WTC11 (cell line): ENCODE data around the gene RAI1. TPM values are rescaled to one million over a fixed set of nuclear protein-coding genes. Genes with fewer than 3 reads are reported as not detected.

Experiments
- CBFB ChIP-seq: sonication (generic); formaldehyde crosslinking; IDR thresholded peaks from 2 replicates; pipeline ENCODE4 v1.8.1; 2022; ENCODE audit warnings: mild to moderate bottlenecking, low read depth, missing genetic modification reagents
- CDX4 ChIP-seq: fragments of 250-450 bp; sonication (Bioruptor Pico); IDR thresholded peaks from 2 replicates; pipeline ENCODE4 v1.9.0; 2021; ENCODE audit warnings: moderate library complexity, mild to moderate bottlenecking, inconsistent platforms, borderline replicate concordance
- EMX1 ChIP-seq: fragments of 250-450 bp; sonication (Bioruptor Pico); IDR thresholded peaks from 2 replicates; pipeline ENCODE4 v1.8.0; 2021; ENCODE audit warnings: mild to moderate bottlenecking
- ETV6 ChIP-seq: sonication (generic); formaldehyde crosslinking; IDR thresholded peaks from 2 replicates; pipeline ENCODE4 v1.8.1; 2022; ENCODE audit warnings: mild to moderate bottlenecking, missing genetic modification reagents
- GTF2I ChIP-seq: fragments of 250-450 bp; sonication (Bioruptor Pico); conservative IDR thresholded peaks from 2 replicates; pipeline ENCODE4 v1.4.0; 2021; ENCODE audit warnings: mild to moderate bottlenecking
- JAZF1 ChIP-seq: fragments of 250-450 bp; sonication (Bioruptor Pico); IDR thresholded peaks from 2 replicates; pipeline ENCODE4 v1.9.0; 2021; ENCODE audit warnings: moderate library complexity, mild to moderate bottlenecking, inconsistent platforms
- JUN ChIP-seq: sonication (generic); formaldehyde crosslinking; IDR thresholded peaks from 2 replicates; pipeline ENCODE4 v1.8.0; 2023; ENCODE audit warnings: mild to moderate bottlenecking, missing genetic modification reagents
- SMAD3 ChIP-seq: sonication (generic); formaldehyde crosslinking; IDR thresholded peaks from 2 replicates; pipeline ENCODE4 v1.8.0; 2022; ENCODE audit warnings: missing genetic modification reagents, mild to moderate bottlenecking, borderline replicate concordance
- SP1 ChIP-seq: sonication (generic); formaldehyde crosslinking; conservative IDR thresholded peaks from 2 replicates; pipeline ENCODE4 v1.8.1; 2022; ENCODE audit warnings: missing genetic modification reagents
- STAT6 ChIP-seq: sonication (generic); formaldehyde crosslinking; conservative IDR thresholded peaks from 2 replicates; pipeline ENCODE4 v1.8.1; 2023; ENCODE audit warnings: mild to moderate bottlenecking, low read depth, missing genetic modification reagents, moderate library complexity
- TEAD4 ChIP-seq: sonication (generic); formaldehyde crosslinking; IDR thresholded peaks from 2 replicates; pipeline ENCODE4 v1.8.0; 2022; ENCODE audit warnings: mild to moderate bottlenecking, missing genetic modification reagents
- TP53 ChIP-seq: sonication (generic); formaldehyde crosslinking; IDR thresholded peaks from 2 replicates; pipeline ENCODE4 v1.8.1; 2023; ENCODE audit warnings: mild to moderate bottlenecking, missing genetic modification reagents
- ZBTB21 ChIP-seq: sonication (generic); formaldehyde crosslinking; IDR thresholded peaks from 2 replicates; pipeline ENCODE4 v1.8.1; 2023; ENCODE audit warnings: mild to moderate bottlenecking, missing genetic modification reagents, borderline replicate concordance
- ZNF138 ChIP-seq: sonication (generic); formaldehyde crosslinking; conservative IDR thresholded peaks from 2 replicates; pipeline ENCODE4 v1.8.1; 2022; ENCODE audit warnings: mild to moderate bottlenecking, moderate library complexity, missing genetic modification reagents
- ZNF416 ChIP-seq: fragments of 250-450 bp; sonication (Bioruptor Pico); IDR thresholded peaks from 2 replicates; pipeline ENCODE4 v1.9.0; 2021; ENCODE audit warnings: mild to moderate bottlenecking, inconsistent platforms
- ZNF423 ChIP-seq: fragments of 250-450 bp; sonication (Bioruptor Pico); IDR thresholded peaks from 2 replicates; pipeline ENCODE4 v2.1.2; 2022; ENCODE audit warnings: mild to moderate bottlenecking, moderate library complexity
- total RNA-seq: library from RNA; stranded (reverse); gene quantifications from 3 replicates; pipeline ENCODE4 v1.2.3, GENCODE V29; 2021
- TF ChIP-seq, protein P1 (sequence below): sonication (generic); formaldehyde crosslinking; IDR thresholded peaks from 2 replicates; pipeline ENCODE4 v1.8.1; 2023; ENCODE audit warnings: mild to moderate bottlenecking, missing genetic modification reagents, moderate library complexity
- TF ChIP-seq, protein P2 (sequence below): sonication (generic); formaldehyde crosslinking; IDR thresholded peaks from 2 replicates; pipeline ENCODE4 v1.8.0; 2023; ENCODE audit warnings: missing genetic modification reagents, mild to moderate bottlenecking, borderline replicate concordance
- TF ChIP-seq, protein P3 (sequence below): sonication (generic); formaldehyde crosslinking; IDR thresholded peaks from 2 replicates; pipeline ENCODE4 v1.8.1; 2022; ENCODE audit warnings: missing genetic modification reagents, borderline replicate concordance
- TF ChIP-seq, protein P4 (sequence below): sonication (generic); formaldehyde crosslinking; IDR thresholded peaks from 2 replicates; pipeline ENCODE4 v1.8.1; 2023; ENCODE audit warnings: mild to moderate bottlenecking, moderate library complexity, missing genetic modification reagents
- TF ChIP-seq, protein P5 (sequence below): sonication (generic); formaldehyde crosslinking; IDR thresholded peaks from 2 replicates; pipeline ENCODE4 v1.8.0; 2023; ENCODE audit warnings: mild to moderate bottlenecking, missing genetic modification reagents
- TF ChIP-seq, protein P6 (sequence below): sonication (generic); formaldehyde crosslinking; IDR thresholded peaks from 2 replicates; pipeline ENCODE4 v1.8.1; 2022; ENCODE audit warnings: mild to moderate bottlenecking, moderate library complexity, missing genetic modification reagents

Gene RAI1
- total RNA-seq, 1 experiment from 2014 or later: 12.7 TPM

GRCh38 chr17:17812211-17813054, 131.2 kb downstream of the RAI1 start (continued):
- TF ChIP-seq, protein P1, sequence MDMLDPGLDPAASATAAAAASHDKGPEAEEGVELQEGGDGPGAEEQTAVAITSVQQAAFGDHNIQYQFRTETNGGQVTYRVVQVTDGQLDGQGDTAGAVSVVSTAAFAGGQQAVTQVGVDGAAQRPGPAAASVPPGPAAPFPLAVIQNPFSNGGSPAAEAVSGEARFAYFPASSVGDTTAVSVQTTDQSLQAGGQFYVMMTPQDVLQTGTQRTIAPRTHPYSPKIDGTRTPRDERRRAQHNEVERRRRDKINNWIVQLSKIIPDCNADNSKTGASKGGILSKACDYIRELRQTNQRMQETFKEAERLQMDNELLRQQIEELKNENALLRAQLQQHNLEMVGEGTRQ (CRISPR knock-in tag): no peak
- TF ChIP-seq, protein P2, sequence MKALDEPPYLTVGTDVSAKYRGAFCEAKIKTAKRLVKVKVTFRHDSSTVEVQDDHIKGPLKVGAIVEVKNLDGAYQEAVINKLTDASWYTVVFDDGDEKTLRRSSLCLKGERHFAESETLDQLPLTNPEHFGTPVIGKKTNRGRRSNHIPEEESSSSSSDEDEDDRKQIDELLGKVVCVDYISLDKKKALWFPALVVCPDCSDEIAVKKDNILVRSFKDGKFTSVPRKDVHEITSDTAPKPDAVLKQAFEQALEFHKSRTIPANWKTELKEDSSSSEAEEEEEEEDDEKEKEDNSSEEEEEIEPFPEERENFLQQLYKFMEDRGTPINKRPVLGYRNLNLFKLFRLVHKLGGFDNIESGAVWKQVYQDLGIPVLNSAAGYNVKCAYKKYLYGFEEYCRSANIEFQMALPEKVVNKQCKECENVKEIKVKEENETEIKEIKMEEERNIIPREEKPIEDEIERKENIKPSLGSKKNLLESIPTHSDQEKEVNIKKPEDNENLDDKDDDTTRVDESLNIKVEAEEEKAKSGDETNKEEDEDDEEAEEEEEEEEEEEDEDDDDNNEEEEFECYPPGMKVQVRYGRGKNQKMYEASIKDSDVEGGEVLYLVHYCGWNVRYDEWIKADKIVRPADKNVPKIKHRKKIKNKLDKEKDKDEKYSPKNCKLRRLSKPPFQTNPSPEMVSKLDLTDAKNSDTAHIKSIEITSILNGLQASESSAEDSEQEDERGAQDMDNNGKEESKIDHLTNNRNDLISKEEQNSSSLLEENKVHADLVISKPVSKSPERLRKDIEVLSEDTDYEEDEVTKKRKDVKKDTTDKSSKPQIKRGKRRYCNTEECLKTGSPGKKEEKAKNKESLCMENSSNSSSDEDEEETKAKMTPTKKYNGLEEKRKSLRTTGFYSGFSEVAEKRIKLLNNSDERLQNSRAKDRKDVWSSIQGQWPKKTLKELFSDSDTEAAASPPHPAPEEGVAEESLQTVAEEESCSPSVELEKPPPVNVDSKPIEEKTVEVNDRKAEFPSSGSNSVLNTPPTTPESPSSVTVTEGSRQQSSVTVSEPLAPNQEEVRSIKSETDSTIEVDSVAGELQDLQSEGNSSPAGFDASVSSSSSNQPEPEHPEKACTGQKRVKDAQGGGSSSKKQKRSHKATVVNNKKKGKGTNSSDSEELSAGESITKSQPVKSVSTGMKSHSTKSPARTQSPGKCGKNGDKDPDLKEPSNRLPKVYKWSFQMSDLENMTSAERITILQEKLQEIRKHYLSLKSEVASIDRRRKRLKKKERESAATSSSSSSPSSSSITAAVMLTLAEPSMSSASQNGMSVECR (CRISPR knock-in tag): 0 out of 2 replicates have a peak, but pooled peaks have one; percentile 71
- TF ChIP-seq, protein P3, sequence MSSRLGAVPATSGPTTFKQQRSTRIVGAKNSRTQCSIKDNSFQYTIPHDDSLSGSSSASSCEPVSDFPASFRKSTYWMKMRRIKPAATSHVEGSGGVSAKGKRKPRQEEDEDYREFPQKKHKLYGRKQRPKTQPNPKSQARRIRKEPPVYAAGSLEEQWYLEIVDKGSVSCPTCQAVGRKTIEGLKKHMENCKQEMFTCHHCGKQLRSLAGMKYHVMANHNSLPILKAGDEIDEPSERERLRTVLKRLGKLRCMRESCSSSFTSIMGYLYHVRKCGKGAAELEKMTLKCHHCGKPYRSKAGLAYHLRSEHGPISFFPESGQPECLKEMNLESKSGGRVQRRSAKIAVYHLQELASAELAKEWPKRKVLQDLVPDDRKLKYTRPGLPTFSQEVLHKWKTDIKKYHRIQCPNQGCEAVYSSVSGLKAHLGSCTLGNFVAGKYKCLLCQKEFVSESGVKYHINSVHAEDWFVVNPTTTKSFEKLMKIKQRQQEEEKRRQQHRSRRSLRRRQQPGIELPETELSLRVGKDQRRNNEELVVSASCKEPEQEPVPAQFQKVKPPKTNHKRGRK (CRISPR knock-in tag): 0 out of 2 replicates have a peak, but pooled peaks have one; percentile 38
- TF ChIP-seq JAZF1 (CRISPR knock-in tag) (no peak), SMAD3 (CRISPR knock-in tag) (no peak), ZNF138 (CRISPR knock-in tag) (no peak), STAT6 (no peak), CDX4 (no peak), ZBTB21 (CRISPR knock-in tag) (0 out of 2 replicates have a peak, but pooled peaks have one; percentile 39), TP53 (CRISPR knock-in tag) (peak; percentile 53; the same call in 1 of the 2 replicates), CBFB (CRISPR knock-in tag) (no peak), GTF2I (CRISPR knock-in tag) (no peak), JUN (CRISPR knock-in tag) (no peak), ZNF416 (no peak), EMX1 (no peak), ZNF423 (no peak), ETV6 (0 out of 2 replicates have a peak, but pooled peaks have one; percentile 37), SP1 (CRISPR knock-in tag) (0 out of 2 replicates have a peak, but pooled peaks have one; percentile 24), TEAD4 (no peak)
- TF ChIP-seq, protein P4, sequence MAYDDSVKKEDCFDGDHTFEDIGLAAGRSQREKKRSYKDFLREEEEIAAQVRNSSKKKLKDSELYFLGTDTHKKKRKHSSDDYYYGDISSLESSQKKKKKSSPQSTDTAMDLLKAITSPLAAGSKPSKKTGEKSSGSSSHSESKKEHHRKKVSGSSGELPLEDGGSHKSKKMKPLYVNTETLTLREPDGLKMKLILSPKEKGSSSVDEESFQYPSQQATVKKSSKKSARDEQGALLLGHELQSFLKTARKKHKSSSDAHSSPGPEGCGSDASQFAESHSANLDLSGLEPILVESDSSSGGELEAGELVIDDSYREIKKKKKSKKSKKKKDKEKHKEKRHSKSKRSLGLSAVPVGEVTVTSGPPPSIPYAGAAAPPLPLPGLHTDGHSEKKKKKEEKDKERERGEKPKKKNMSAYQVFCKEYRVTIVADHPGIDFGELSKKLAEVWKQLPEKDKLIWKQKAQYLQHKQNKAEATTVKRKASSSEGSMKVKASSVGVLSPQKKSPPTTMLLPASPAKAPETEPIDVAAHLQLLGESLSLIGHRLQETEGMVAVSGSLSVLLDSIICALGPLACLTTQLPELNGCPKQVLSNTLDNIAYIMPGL: peak; percentile 60
- TF ChIP-seq, protein P5, sequence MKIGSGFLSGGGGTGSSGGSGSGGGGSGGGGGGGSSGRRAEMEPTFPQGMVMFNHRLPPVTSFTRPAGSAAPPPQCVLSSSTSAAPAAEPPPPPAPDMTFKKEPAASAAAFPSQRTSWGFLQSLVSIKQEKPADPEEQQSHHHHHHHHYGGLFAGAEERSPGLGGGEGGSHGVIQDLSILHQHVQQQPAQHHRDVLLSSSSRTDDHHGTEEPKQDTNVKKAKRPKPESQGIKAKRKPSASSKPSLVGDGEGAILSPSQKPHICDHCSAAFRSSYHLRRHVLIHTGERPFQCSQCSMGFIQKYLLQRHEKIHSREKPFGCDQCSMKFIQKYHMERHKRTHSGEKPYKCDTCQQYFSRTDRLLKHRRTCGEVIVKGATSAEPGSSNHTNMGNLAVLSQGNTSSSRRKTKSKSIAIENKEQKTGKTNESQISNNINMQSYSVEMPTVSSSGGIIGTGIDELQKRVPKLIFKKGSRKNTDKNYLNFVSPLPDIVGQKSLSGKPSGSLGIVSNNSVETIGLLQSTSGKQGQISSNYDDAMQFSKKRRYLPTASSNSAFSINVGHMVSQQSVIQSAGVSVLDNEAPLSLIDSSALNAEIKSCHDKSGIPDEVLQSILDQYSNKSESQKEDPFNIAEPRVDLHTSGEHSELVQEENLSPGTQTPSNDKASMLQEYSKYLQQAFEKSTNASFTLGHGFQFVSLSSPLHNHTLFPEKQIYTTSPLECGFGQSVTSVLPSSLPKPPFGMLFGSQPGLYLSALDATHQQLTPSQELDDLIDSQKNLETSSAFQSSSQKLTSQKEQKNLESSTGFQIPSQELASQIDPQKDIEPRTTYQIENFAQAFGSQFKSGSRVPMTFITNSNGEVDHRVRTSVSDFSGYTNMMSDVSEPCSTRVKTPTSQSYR (CRISPR knock-in tag): no peak
- TF ChIP-seq, protein P6, sequence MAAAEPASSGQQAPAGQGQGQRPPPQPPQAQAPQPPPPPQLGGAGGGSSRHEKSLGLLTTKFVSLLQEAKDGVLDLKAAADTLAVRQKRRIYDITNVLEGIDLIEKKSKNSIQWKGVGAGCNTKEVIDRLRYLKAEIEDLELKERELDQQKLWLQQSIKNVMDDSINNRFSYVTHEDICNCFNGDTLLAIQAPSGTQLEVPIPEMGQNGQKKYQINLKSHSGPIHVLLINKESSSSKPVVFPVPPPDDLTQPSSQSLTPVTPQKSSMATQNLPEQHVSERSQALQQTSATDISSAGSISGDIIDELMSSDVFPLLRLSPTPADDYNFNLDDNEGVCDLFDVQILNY: no peak
